Activated CD4-positive, alpha-beta T cell treated with anti-CD3 and anti-CD28 coated beads, Interleukin-10, Interleukin-2, amounts not matched to agents 100 ng/mL and 50 ng/mL, durations not matched to agents 16 hours and 8 hours (primary cell): ENCODE data around the gene RALGPS2.

Experiments
- DNase-seq: peaks from one replicate; pipeline ENCODE4 v3.0.0-alpha.2; 2020

RALGPS2 gene

GRCh38 chr1:178927003-178927402 is 202.0 kb downstream of the RALGPS2 start:
- DNase-seq: no peak

- no peak for DNase-seq
Observed at GRCh38 chr1:178928041-178928440, 203.0 kb downstream of the RALGPS2 start.

- DNase-seq: no peak
Observed at GRCh38 chr1:178928976-178929375, 203.9 kb downstream of the RALGPS2 start.

GRCh38 chr1:178931858-178932551 is 207.0 kb downstream of the RALGPS2 start:
- DNase-seq: no peak

- no peak for DNase-seq
Observed at GRCh38 chr1:178932552-178932906, 207.5 kb downstream of the RALGPS2 start.

GRCh38 chr1:178933105-178933561 is 208.1 kb downstream of the RALGPS2 start:
- no peak for DNase-seq

GRCh38 chr1:178933709-178934490 is 208.9 kb downstream of the RALGPS2 start:
- no peak for DNase-seq

- DNase-seq: no peak
Observed at GRCh38 chr1:178934546-178934945, 209.5 kb downstream of the RALGPS2 start.

GRCh38 chr1:178935610-178936009 is 210.6 kb downstream of the RALGPS2 start:
- no peak for DNase-seq

- no peak for DNase-seq
Observed at GRCh38 chr1:178937695-178938094, 212.7 kb downstream of the RALGPS2 start.

GRCh38 chr1:178938101-178938958 is 213.3 kb downstream of the RALGPS2 start:
- DNase-seq: no peak

GRCh38 chr1:178938959-178939317 is 213.9 kb downstream of the RALGPS2 start:
- DNase-seq: no peak

- DNase-seq: no peak
Observed at GRCh38 chr1:178939338-178940067, 214.5 kb downstream of the RALGPS2 start.

- no peak for DNase-seq
Observed at GRCh38 chr1:178940068-178940765, 215.2 kb downstream of the RALGPS2 start.

- DNase-seq: no peak
Observed at GRCh38 chr1:178941261-178941689, 216.2 kb downstream of the RALGPS2 start.

GRCh38 chr1:178941849-178942248 is 216.8 kb downstream of the RALGPS2 start:
- DNase-seq: no peak

- DNase-seq: peak; percentile 31
Observed at GRCh38 chr1:178942285-178943198, 217.5 kb downstream of the RALGPS2 start.

- no peak for DNase-seq
Observed at GRCh38 chr1:178944729-178945128, 219.7 kb downstream of the RALGPS2 start.

- no peak for DNase-seq
Observed at GRCh38 chr1:178945763-178946266, 220.8 kb downstream of the RALGPS2 start.

GRCh38 chr1:178946416-178946815 is 221.4 kb downstream of the RALGPS2 start:
- no peak for DNase-seq
